Loucy (cell line): ENCODE results near the gene LRRC28.

ENCODE experiments used
- H2AFZ ChIP-seq: fragments of 200-600 bp; sonication (generic); 2 replicates; pipeline ENCODE4 v1.6.0; 2016; ENCODE audit warnings: antibody characterized with exemption, mild to moderate bottlenecking, low read length, moderate library complexity
- H3F3A ChIP-seq: fragments of 200-600 bp; 2 replicates; pipeline ENCODE4 v1.6.0; 2016; ENCODE audit warnings: antibody characterized with exemption, low read depth, mild to moderate bottlenecking
- H3K27me3 ChIP-seq: fragments of 200-600 bp; sonication (generic); 2 replicates; pipeline ENCODE4 v1.6.1; 2014; ENCODE audit warnings: low read length, mild to moderate bottlenecking; ENCODE audit not compliant: insufficient read depth, poor library complexity, severe bottlenecking
- H3K36me3 ChIP-seq: fragments of 200-600 bp; sonication (generic); 2 replicates; pipeline ENCODE4 v1.6.1; 2016; ENCODE audit warnings: low read length; ENCODE audit not compliant: insufficient read depth
- H3K4me1 ChIP-seq: fragments of 200-600 bp; sonication (generic); 2 replicates; pipeline ENCODE4 v1.5.1; 2014; ENCODE audit warnings: low read length, mild to moderate bottlenecking; ENCODE audit not compliant: insufficient read depth, poor library complexity, severe bottlenecking
- H3K4me2 ChIP-seq: fragments of 200-600 bp; sonication (generic); 2 replicates; pipeline ENCODE4 v1.6.0; 2014; ENCODE audit warnings: antibody characterized with exemption, low read length, low read depth, mild to moderate bottlenecking; ENCODE audit not compliant: poor library complexity, severe bottlenecking
- H3K4me3 ChIP-seq: fragments of 200-600 bp; sonication (generic); 2 replicates; pipeline ENCODE4 v1.5.1; 2014; ENCODE audit warnings: low read length, mild to moderate bottlenecking, mixed read lengths; ENCODE audit not compliant: poor library complexity, severe bottlenecking
- H3K79me2 ChIP-seq: fragments of 200-600 bp; sonication (generic); 2 replicates; pipeline ENCODE4 v1.6.1; 2014; ENCODE audit warnings: low read length; ENCODE audit not compliant: insufficient read depth
- H3K9ac ChIP-seq: fragments of 200-600 bp; sonication (generic); 2 replicates; pipeline ENCODE4 v1.6.0; 2014; ENCODE audit warnings: mild to moderate bottlenecking, low read depth, low read length, moderate library complexity; ENCODE audit not compliant: poor library complexity, severe bottlenecking
- H3K9me2 ChIP-seq: fragments of 200-600 bp; sonication (generic); replicated peaks from 2 replicates; pipeline ENCODE4 v1.6.1; 2016; ENCODE audit warnings: low read depth, low read length, mixed read lengths
- H3K9me3 ChIP-seq: fragments of 200-600 bp; sonication (generic); 2 replicates; pipeline ENCODE4 v1.6.1; 2014; ENCODE audit warnings: mild to moderate bottlenecking, antibody characterized with exemption, low read length, low read depth; ENCODE audit not compliant: insufficient read depth
- H4K20me1 ChIP-seq: fragments of 200-600 bp; sonication (generic); 2 replicates; pipeline ENCODE4 v1.6.0; 2014; ENCODE audit warnings: antibody characterized with exemption, low read length, mild to moderate bottlenecking; ENCODE audit not compliant: insufficient read depth, poor library complexity, severe bottlenecking
- CTCF ChIP-seq: fragments of 200-600 bp; sonication (generic); conservative IDR thresholded peaks from 2 replicates; pipeline ENCODE4 v1.5.1; 2014; ENCODE audit warnings: mild to moderate bottlenecking, antibody characterized with exemption, low read length
- EZH2phosphoT487 ChIP-seq: fragments of 200-600 bp; IDR thresholded peaks from 2 replicates; pipeline ENCODE4 v1.6.1; 2018; ENCODE audit warnings: antibody characterized with exemption, mild to moderate bottlenecking, moderate library complexity, borderline replicate concordance

The LRRC28 gene

GRCh38 chr15:99328106-99329072 lies 77.1 kb downstream of the LRRC28 start:
- Histone ChIP-seq H3K4me1 (peaks cover 13% of the 10 kb centered on the region), H3K9ac (no peak overlapping the region), H3K79me2 (no peaks in the 10 kb centered on the region), H3K4me3 (no peak overlapping the region), H3K9me3 (no peaks in the 10 kb centered on the region), H3K36me3 (no peaks in the 10 kb centered on the region), H2AFZ (no peak overlapping the region), H3K4me2 (no peak overlapping the region), H3F3A (no peaks in the 10 kb centered on the region), H3K9me2 (no peaks in the 10 kb centered on the region), H3K27me3 (no peaks in the 10 kb centered on the region), H4K20me1 (no peaks in the 10 kb centered on the region)
- no peak for TF ChIP-seq EZH2phosphoT487
- no peak for TF ChIP-seq CTCF

- no peak for TF ChIP-seq EZH2phosphoT487
- TF ChIP-seq CTCF: no peak
- no peaks in the 10 kb centered on the region for H3K9me2 ChIP-seq
- no peaks in the 10 kb centered on the region for H3K9me3 ChIP-seq
- H3K79me2 ChIP-seq: no peaks in the 10 kb centered on the region
- no peak overlapping the region for H3K4me3 ChIP-seq
- no peaks in the 10 kb centered on the region for H3K27me3 ChIP-seq
- H3K9ac ChIP-seq: no peak overlapping the region
- H3K4me1 ChIP-seq: peaks cover 13% of the 10 kb centered on the region
- no peaks in the 10 kb centered on the region for H3K36me3 ChIP-seq
- H2AFZ ChIP-seq: 0 out of 2 replicates have a peak overlapping the region, but pooled peaks have one; percentile 18
- H4K20me1 ChIP-seq: no peaks in the 10 kb centered on the region
- no peak overlapping the region for H3K4me2 ChIP-seq
- H3F3A ChIP-seq: no peaks in the 10 kb centered on the region
Observed at GRCh38 chr15:99331381-99331780, 80.1 kb downstream of the LRRC28 start.

GRCh38 chr15:99333413-99333812 lies 82.1 kb downstream of the LRRC28 start:
- TF ChIP-seq CTCF: no peak
- TF ChIP-seq EZH2phosphoT487: no peak
- Histone ChIP-seq H3K4me1 (peaks cover 13% of the 10 kb centered on the region), H3K4me3 (no peak overlapping the region), H3K4me2 (no peak overlapping the region), H3K27me3 (no peaks in the 10 kb centered on the region), H3K79me2 (no peaks in the 10 kb centered on the region), H2AFZ (no peak overlapping the region), H3F3A (no peaks in the 10 kb centered on the region), H3K36me3 (no peaks in the 10 kb centered on the region), H3K9me2 (no peaks in the 10 kb centered on the region), H3K9ac (no peak overlapping the region), H4K20me1 (no peaks in the 10 kb centered on the region), H3K9me3 (no peaks in the 10 kb centered on the region)
